ENCODE results near the gene ATP8B4.

The ATP8B4 gene

GRCh38 chr15:49877117-49877872 is 241.7 kb downstream of the ATP8B4 start:
- ChIA-PET CTCF (interaction anchor here (0.7 to 4.2 kb wide), 10 partner anchors 10 to 1016 kb away, joined by 3 to 29 read pairs (median 5); no protein-coding TSS in a partner anchor), POLR2A (no interaction called here)
- DNase-seq (ENCODE audit: extremely low spot score), result no peak
- no peak for TF ChIP-seq CTCF (IDR thresholded peaks at IDR 0.05; ENCODE audit: control extremely low read depth, extremely low read depth, low read depth, missing control alignments)

GRCh38 chr15:49876401-49877038 is 242.5 kb downstream of the ATP8B4 start:
- DNase-seq (ENCODE audit: extremely low spot score), result no peak
- POLR2A ChIA-PET, result no interaction called here
- TF ChIP-seq CTCF (IDR thresholded peaks at IDR 0.05; ENCODE audit: control extremely low read depth, extremely low read depth, low read depth, missing control alignments), result peak; percentile 35
- CTCF ChIA-PET, result interaction anchor here (0.7 to 4.2 kb wide), 10 partner anchors 11 to 1015 kb away, joined by 3 to 29 read pairs (median 5); no protein-coding TSS in a partner anchor

GRCh38 chr15:49875392-49875791 is 243.6 kb downstream of the ATP8B4 start:
- no peak for TF ChIP-seq CTCF (IDR thresholded peaks at IDR 0.05; ENCODE audit: control extremely low read depth, extremely low read depth, low read depth, missing control alignments)
- ChIA-PET POLR2A (no interaction called here), CTCF (interaction anchor here (0.8 to 4.2 kb wide), 5 partner anchors 12 to 404 kb away, joined by 3 to 29 read pairs (median 4); no protein-coding TSS in a partner anchor)
- no peak for DNase-seq (ENCODE audit: extremely low spot score)

GRCh38 chr15:49870472-49870871 is 248.6 kb downstream of the ATP8B4 start:
- DNase-seq (ENCODE audit: extremely low spot score), result no peak

GRCh38 chr15:49868348-49868747 is 250.7 kb downstream of the ATP8B4 start:
- ChIA-PET CTCF (no interaction called here), POLR2A (no interaction called here)
- DNase-seq (ENCODE audit: extremely low spot score), result no peak
- TF ChIP-seq CTCF (IDR thresholded peaks at IDR 0.05; ENCODE audit: control extremely low read depth, extremely low read depth, low read depth, missing control alignments), result no peak

More at GRCh38 chr15:49870472-49870871, 248.6 kb downstream of the ATP8B4 start:
- TF ChIP-seq CTCF (IDR thresholded peaks at IDR 0.05; ENCODE audit: control extremely low read depth, extremely low read depth, low read depth, missing control alignments), result no peak
- POLR2A ChIA-PET, result no interaction called here
- CTCF ChIA-PET, result interaction anchor here (1.5 kb wide), 1 partner anchor 10 kb away, joined by 3 read pairs; no protein-coding TSS in a partner anchor

- DNase-seq (ENCODE audit: extremely low spot score), result no peak
- ChIA-PET POLR2A (no interaction called here), CTCF (interaction anchor here (1.4 to 1.6 kb wide), 2 partner anchors 35 to 630 kb away, joined by 3 to 4 read pairs; no protein-coding TSS in a partner anchor)
- no peak for TF ChIP-seq CTCF (IDR thresholded peaks at IDR 0.05; ENCODE audit: control extremely low read depth, extremely low read depth, low read depth, missing control alignments)
Measured at GRCh38 chr15:49865925-49866757, 252.9 kb downstream of the ATP8B4 start.

All from GM10248 (cell line).